GM12892 (cell line): ENCODE results near the gene ADRM1.

Experiments
- DNase-seq: peaks from one replicate; pipeline ENCODE4 v3.0.0; 2011; ENCODE audit not compliant: insufficient read length
- FAIRE-seq: peaks from 2 replicates; lab custom pipeline; 2011; peaks lifted over from hg19 to GRCh38; lab: Jason Lieb, UNC
- POLR2A ChIP-seq: IDR thresholded peaks from 2 replicates; pipeline ENCODE4 v1.6.1; 2011; ENCODE audit warnings: low read depth, low read length, control low read depth
- POLR2AphosphoS5 ChIP-seq: IDR thresholded peaks from 2 replicates; pipeline ENCODE4 v1.6.1; 2011; ENCODE audit warnings: low read depth, low read length, control low read depth
- TAF1 ChIP-seq: IDR thresholded peaks from 2 replicates; pipeline ENCODE4 v1.6.1; 2011; ENCODE audit warnings: low read depth, mild to moderate bottlenecking, control low read depth, low read length, borderline replicate concordance

The ADRM1 gene

DNA sequence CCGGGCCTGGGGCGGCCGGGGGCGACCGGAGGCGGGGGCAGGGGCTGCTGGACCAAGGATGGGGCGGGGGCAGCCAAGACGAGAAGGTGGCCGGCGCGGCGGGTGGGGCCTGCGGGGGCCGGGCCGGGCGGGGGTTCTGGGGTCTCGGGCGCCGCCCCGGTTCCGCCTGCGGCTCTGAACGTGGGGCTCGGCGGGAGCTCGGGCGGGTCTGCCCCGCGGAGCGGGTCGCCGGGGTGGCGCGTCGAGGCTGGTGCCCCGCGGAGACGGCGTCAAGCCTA is 204 bp downstream of the ADRM1 start:
- DNase-seq (no peak), FAIRE-seq (no peak)
- TF ChIP-seq POLR2AphosphoS5 (no peak), TAF1 (no peak), POLR2A (no peak)

DNA sequence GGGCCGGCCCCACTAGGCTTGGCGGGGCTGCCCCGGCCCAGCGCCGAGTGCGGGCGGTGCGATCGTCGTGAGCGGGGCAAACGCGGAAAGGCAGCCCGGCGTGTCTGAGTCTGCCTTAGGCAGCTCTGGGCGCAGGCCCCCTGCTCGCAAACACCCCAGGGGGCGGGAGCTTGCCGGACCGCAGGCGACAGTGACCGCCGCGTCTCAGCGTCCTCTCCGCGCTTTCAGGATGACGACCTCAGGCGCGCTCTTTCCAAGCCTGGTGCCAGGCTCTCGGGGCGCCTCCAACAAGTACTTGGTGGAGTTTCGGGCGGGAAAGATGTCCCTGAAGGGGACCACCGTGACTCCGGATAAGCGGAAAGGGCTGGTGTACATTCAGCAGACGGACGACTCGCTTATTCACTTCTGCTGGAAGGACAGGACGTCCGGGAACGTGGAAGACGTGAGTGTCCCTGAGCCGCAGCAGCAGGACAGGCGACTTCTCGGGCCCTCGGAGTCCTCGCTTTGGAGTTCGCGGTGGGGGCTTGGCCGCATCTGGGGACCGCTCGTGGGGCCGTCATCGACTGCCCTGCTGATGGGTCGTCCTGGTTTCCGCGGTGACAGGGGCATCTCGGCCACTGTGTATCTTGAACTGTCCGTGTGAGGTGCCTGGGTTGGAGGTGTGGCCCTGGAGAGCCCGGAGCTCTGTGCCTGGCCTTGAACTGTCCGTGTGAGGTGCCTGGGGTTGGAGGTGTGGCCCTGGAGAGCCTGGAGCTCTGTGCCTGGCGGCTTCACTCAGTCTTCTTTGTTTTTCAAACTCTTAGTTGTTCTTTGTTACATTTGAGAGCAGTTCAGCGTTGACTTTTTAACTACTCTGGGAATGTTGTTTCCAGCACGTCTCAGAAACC is 786 bp downstream of the ADRM1 start:
- DNase-seq (no peak), FAIRE-seq (no peak)
- no peak for TF ChIP-seq TAF1
- TF ChIP-seq POLR2AphosphoS5, result no peak
- TF ChIP-seq POLR2A, result no peak

DNA sequence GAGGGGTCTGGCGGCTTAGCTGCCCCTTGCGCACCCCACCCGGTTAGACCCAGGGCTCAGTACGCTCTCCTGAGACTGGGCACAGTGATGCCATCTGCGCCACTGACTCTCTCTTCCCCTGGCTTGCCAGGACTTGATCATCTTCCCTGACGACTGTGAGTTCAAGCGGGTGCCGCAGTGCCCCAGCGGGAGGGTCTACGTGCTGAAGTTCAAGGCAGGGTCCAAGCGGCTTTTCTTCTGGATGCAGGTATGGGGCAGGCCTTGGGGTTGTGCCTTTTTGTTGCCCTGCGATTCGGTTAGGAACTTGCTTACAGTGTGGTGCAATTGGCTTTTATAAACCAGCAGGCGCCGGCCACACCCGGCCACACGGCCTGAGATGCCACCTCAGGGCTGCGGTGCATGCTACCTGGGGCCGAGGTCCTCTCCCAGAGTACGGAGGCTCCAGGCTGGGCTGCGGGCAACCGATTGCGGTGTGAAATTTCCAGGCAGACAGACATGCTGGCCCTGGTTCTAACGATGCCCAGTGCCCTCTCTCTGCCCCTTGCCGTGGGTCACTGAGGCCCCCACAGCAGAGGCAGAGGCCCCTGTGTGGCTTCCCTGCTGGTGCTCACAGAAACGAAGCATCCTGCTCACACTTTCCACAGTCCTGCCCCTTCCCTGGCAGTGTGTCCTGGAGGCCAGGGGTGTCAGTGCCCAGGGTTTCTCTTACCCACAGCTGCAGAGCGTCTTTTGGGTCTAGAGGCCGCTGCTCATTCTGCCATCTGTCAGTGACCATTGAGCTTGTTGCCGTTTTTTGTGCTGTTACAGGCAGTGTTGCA is 1.7 kb downstream of the ADRM1 start:
- TF ChIP-seq TAF1, result no peak
- no peak for TF ChIP-seq POLR2A
- TF ChIP-seq POLR2AphosphoS5, result no peak
- no peak for DNase-seq
- no peak for FAIRE-seq

DNA sequence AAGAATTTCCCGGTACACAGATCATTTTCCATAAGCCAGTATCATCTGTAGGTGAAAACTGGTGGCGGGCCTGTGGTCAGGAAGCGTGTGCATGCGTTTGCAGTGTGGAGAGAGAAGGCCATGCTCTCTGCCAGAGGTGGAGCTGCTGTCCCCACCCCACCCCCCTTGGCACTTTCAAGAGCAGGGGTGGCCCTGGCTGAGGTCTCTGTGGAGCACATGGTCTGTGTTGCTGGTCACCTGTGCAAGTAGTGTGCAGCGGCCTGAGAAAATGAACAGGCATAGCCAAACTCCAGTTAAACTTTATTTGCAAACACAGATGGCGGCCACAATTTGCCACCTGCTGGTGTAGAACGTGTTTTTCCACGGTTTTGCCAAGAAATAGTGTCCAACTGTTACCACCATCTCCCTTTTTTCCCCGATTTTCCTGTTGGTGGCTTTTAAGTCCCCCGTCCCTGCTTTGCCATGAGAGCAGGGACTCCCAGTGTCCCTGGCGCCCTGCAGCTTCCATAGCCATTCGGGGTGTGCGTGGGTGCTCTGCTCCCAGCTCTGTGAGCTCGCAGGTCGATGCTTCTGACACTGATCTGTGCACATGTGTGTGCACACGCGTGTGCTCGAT is 2.5 kb downstream of the ADRM1 start:
- no peak for TF ChIP-seq POLR2A
- no peak for FAIRE-seq
- no peak for DNase-seq

DNA sequence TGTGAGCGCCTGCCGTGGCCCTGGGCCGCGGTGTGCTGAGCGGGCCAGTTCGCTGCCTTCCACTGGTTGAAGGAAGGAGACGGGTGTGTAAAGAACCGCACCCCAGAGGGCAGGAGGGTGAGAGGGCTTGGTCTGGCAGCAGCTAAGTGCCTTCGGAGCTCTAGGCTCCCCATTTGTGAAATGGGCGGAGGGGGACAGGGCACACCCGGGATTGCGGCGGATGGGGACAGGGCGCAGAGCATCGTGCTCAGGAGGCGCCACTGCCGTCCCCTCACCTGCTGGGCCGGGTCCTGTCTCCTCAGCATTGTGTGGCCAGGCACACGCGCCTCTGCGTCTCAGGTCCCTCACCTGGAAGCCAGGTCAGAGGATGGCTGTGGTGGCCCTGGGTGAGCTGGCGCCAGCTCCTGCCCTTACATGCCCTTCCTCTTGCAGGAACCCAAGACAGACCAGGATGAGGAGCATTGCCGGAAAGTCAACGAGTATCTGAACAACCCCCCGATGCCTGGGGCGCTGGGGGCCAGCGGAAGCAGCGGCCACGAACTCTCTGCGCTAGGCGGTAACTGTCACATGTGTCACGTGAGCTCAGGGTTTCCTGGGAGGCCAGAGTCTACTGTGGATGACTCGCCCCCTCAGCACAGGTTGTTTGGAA is 3.1 kb downstream of the ADRM1 start:
- TF ChIP-seq TAF1 (no peak), POLR2A (no peak), POLR2AphosphoS5 (no peak)
- FAIRE-seq (no peak), DNase-seq (no peak)

DNA sequence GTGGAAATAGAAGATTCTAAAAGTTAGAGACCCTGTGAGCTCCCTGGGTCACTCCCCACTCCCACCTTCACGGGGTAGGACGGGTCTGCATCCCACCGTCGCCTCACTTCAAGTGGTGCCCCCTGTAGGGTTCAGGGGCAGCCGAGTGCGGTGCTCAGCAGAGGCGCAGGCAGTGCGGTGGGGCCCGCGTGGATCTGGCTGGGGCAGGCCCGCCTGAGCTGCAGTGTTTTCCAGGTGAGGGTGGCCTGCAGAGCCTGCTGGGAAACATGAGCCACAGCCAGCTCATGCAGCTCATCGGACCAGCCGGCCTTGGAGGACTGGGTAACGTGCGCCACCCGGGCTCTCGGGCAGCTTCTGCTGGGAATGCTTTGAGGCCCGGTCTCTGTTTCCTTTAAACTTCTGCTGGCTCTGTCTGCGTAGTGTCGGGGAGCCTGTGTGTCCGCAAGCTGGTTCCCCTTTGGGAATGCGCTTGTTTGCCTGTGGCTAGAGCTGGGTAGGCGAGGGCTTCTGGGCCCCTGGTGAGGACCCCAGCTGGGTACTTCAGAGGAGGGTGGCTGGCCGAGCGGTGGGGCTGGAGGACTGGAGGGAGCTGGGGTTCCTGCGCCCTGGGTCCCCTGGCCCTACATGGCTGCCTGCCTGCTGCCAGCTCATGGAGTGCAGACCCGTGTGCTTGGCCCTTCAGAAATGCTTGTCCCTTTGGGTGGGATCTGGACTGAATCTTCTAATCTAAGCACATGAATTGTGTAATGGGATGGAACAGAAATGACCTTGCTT is 3.8 kb downstream of the ADRM1 start:
- FAIRE-seq, result no peak
- TF ChIP-seq TAF1 (no peak), POLR2A (no peak), POLR2AphosphoS5 (no peak)

DNA sequence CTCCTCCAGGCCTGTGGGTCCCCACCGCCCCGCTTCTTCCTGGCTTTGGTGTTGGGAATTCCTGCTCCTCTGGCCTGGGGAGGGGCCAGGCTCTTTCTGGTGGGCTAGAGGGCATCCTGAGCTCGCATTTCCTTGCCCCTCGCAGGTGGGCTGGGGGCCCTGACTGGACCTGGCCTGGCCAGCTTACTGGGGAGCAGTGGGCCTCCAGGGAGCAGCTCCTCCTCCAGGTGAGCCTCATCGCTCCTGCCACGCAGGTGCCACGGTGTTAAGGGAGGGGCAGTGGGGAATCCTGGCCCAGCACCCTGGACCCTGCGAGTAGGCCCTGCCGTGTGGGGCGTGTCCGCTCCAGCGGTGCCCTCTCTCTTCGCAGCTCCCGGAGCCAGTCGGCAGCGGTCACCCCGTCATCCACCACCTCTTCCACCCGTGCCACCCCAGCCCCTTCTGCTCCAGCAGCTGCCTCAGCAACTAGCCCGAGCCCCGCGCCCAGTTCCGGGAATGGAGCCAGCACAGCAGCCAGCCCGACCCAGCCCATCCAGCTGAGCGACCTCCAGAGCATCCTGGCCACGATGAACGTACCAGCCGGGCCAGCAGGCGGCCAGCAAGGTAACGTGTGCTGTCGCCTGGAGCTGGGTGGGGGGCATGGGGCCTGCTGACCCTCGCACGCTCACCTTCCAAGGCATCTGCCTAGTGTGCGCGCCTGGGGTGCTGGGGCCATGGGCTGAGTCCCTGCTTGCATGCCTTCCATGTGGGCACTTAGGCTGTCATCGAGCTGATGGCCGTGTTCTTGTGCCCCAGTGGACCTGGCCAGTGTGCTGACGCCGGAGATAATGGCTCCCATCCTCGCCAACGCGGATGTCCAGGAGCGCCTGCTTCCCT is 4.7 kb downstream of the ADRM1 start:
- TF ChIP-seq POLR2A (no peak; the same call in 1 of the 2 replicates), TAF1 (no peak), POLR2AphosphoS5 (no peak)
- DNase-seq (no peak), FAIRE-seq (no peak)

More for the DNA sequence above, 3.8 kb downstream of the ADRM1 start:
- no peak for DNase-seq

DNA sequence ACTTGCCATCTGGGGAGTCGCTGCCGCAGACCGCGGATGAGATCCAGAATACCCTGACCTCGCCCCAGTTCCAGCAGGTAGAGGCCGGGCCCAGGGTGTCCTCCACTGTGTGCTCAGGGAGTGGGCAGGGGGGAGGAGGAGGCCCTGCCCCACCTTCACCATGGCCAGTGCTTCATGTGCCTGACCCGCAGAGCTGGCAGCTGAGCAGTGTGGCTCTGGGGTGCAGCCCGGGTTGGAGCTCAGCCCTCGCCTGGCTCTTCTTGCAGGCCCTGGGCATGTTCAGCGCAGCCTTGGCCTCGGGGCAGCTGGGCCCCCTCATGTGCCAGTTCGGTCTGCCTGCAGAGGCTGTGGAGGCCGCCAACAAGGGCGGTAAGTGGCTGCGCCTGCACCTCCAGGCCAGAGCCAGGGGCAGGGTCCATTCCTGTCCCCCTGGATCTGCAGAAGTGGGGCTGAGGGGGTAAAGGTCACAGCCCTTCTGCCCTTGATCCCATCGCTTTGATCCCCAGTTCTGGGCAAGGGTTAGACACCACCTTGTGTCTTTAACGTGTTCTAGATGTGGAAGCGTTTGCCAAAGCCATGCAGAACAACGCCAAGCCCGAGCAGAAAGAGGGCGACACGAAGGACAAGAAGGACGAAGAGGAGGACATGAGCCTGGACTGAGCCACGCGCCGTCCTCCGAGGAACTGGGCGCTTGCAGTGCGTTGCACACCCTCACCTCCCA is 5.5 kb downstream of the ADRM1 start:
- TF ChIP-seq TAF1 (no peak), POLR2A (no peak), POLR2AphosphoS5 (no peak)
- DNase-seq (no peak), FAIRE-seq (no peak)

DNA sequence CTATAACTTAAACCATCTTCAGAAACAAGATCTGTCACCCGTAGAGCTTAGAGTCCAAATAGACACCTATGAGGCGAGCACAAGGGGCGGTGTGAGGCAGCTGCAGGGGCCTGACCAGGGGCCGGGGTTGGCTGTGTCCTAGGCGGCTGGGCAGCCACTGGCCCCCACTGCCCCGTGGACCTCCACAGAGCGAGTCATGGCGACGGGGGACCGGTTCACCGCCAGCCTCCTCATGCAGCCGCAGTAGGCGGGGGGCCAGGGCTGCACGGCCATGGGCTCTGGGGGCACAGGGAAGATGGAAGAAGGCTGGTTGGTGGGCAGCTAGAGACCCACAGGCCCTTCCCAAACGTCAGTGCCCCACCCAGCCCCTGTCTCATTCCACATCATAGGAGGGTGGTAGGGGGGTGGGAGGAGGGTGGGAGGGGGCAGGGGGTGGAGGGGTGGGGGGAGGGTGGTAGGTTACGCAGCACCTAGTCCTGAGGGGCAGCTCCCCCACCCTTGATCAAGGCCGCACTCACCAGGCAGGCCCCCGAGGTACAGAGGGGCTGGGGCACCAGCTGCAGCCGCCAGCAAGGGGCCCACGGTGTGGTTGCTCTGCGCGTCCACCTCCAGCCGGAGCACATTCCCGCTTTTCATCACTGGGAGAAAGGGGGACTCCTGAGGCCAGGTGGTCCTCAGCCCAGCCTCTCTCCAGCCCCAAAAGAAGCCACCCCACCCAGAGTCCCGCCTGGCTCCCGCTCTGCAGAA is 6.6 kb downstream of the ADRM1 start:
- no peak for FAIRE-seq
- no peak for DNase-seq
- no peak for TF ChIP-seq POLR2AphosphoS5
- no peak; the same call in 1 of the 2 replicates for TF ChIP-seq POLR2A
- TF ChIP-seq TAF1, result no peak
